ENCODE measurements around the gene TRIM63.

Gene TRIM63

GRCh38 chr1:26043765-26044164 is 23.7 kb downstream of the TRIM63 start:
- H3K4me3 ChIP-seq (replicated peaks in 1 of 2; ENCODE audit: low read depth in 2 of 2, low read length in 2 of 2): no peak overlapping the region
- no peak for DNase-seq (ENCODE audit: low read depth in 2 of 2)
- TF ChIP-seq, protein P1, sequence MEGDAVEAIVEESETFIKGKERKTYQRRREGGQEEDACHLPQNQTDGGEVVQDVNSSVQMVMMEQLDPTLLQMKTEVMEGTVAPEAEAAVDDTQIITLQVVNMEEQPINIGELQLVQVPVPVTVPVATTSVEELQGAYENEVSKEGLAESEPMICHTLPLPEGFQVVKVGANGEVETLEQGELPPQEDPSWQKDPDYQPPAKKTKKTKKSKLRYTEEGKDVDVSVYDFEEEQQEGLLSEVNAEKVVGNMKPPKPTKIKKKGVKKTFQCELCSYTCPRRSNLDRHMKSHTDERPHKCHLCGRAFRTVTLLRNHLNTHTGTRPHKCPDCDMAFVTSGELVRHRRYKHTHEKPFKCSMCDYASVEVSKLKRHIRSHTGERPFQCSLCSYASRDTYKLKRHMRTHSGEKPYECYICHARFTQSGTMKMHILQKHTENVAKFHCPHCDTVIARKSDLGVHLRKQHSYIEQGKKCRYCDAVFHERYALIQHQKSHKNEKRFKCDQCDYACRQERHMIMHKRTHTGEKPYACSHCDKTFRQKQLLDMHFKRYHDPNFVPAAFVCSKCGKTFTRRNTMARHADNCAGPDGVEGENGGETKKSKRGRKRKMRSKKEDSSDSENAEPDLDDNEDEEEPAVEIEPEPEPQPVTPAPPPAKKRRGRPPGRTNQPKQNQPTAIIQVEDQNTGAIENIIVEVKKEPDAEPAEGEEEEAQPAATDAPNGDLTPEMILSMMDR (IDR thresholded peaks at IDR 0.05; ENCODE audit: low read depth, low read length): no peak

- no peak for DNase-seq (ENCODE audit: low read depth in 2 of 2)
- H3K4me3 ChIP-seq (replicated peaks in 1 of 2; ENCODE audit: low read depth in 2 of 2, low read length in 2 of 2): no peak overlapping the region
- TF ChIP-seq, protein P1 (IDR thresholded peaks at IDR 0.05; ENCODE audit: low read depth, low read length): no peak
Observed at GRCh38 chr1:26041978-26042377, 25.5 kb downstream of the TRIM63 start.

DNA sequence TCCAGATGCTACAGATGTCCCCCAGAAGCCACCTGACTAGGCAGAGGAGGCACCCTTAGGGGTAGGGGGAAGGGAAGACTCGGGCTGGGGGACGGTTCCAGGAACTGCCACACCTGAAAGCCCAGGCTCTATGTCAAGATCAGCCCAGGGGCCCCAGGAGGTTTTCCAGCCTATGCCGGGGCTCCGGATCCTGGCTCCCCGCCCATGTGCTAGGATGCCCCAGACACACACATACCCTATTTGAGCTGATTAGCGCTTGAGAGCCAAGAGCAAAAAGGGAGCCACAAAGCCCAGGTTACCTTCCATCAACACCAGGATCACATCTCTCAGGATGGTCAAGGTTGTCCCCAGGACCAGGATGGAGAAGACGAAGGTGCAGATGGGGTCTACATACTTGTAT is 26.0 kb downstream of the TRIM63 start:
- no peak for DNase-seq (ENCODE audit: low read depth in 2 of 2)
- TF ChIP-seq, protein P1 (IDR thresholded peaks at IDR 0.05; ENCODE audit: low read depth, low read length): no peak
- no peak overlapping the region for H3K4me3 ChIP-seq (replicated peaks in 1 of 2; ENCODE audit: low read depth in 2 of 2, low read length in 2 of 2)

DNA sequence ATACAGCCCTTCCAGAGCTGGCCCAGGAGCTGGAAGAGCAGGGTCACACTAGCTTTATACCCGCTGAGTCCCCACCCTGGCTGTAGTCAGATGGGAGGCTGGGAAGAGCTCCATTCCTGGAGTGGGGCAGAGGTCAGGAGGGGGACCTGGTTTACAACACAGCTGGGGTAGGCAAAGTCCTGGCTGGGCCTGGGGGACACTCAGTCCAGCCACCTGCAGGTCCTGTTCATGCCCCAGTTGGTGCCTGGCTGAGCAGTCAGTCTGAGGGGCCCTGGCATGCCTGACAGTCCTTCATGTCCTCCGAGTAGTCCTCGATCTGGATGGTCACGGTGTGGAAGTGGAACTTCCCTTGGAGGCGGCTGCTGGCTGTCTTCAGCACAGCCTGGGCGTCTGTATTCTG is 28.5 kb downstream of the TRIM63 start:
- no peak overlapping the region for H3K4me3 ChIP-seq (replicated peaks in 1 of 2; ENCODE audit: low read depth in 2 of 2, low read length in 2 of 2)
- DNase-seq (ENCODE audit: low read depth in 2 of 2): no peak
- TF ChIP-seq, protein P1 (IDR thresholded peaks at IDR 0.05; ENCODE audit: low read depth, low read length): no peak

- TF ChIP-seq, protein P1 (IDR thresholded peaks at IDR 0.05; ENCODE audit: low read depth, low read length): no peak
- no peak for DNase-seq (ENCODE audit: low read depth in 2 of 2)
- H3K4me3 ChIP-seq (replicated peaks in 1 of 2; ENCODE audit: low read depth in 2 of 2, low read length in 2 of 2): no peak overlapping the region
Observed at GRCh38 chr1:26038477-26038876, 29.0 kb downstream of the TRIM63 start.

- TF ChIP-seq, protein P1 (IDR thresholded peaks at IDR 0.05; ENCODE audit: low read depth, low read length): no peak
- no peak overlapping the region for H3K4me3 ChIP-seq (replicated peaks in 1 of 2; ENCODE audit: low read depth in 2 of 2, low read length in 2 of 2)
- DNase-seq (ENCODE audit: low read depth in 2 of 2): no peak
Observed at GRCh38 chr1:26037904-26038303, 29.5 kb downstream of the TRIM63 start.

GRCh38 chr1:26036756-26037281 is 30.6 kb downstream of the TRIM63 start:
- TF ChIP-seq, protein P1 (IDR thresholded peaks at IDR 0.05; ENCODE audit: low read depth, low read length): no peak
- H3K4me3 ChIP-seq (replicated peaks in 1 of 2; ENCODE audit: low read depth in 2 of 2, low read length in 2 of 2): no peak overlapping the region
- no peak for DNase-seq (ENCODE audit: low read depth in 2 of 2)

All from cardiac fibroblast (primary cell).